ENCODE results near the gene ATP9B. TPM values are rescaled to one million over a fixed set of nuclear protein-coding genes. Genes with fewer than 3 reads are reported as not detected.

The ATP9B gene
- total and polyA plus RNA-seq, 7 donors = 6.5 to 66.5 (median 28.1) TPM

- intact Hi-C loops (cut with DNase I) = no loop called here
- Histone ChIP-seq H3K27ac (peak overlapping the region in 1 of 4 donors; percentile 2), H3K36me3 (peaks cover 0 to 11% (median 0%) of the 10 kb centered on the region in 4 donors), H3K4me1 (peaks cover 0 to 45% (median 39%) of the 10 kb centered on the region in 4 donors), H3K9me3 (no peaks in the 10 kb centered on the region), H3K27me3 (no peaks in the 10 kb centered on the region), H3K4me3 (no peak overlapping the region)
- DNase-seq = no peak
- no peak for TF ChIP-seq POLR2AphosphoS5 (IDR thresholded peaks at IDR 0.05)
- no peak for TF ChIP-seq CTCF (IDR thresholded peaks at IDR 0.05)
- WGBS, 2 donors = 88 to 89% methylated on average over 12 of the region's 12 CpGs
Measured at GRCh38 chr18:79422783-79423165, 353.6 kb downstream of the ATP9B start.

GRCh38 chr18:79423211-79424007 is 354.2 kb downstream of the ATP9B start:
- Histone ChIP-seq H3K4me1 (peaks cover 0 to 39% (median 35%) of the 10 kb centered on the region in 4 donors), H3K4me3 (no peak overlapping the region)
- TF ChIP-seq CTCF (IDR thresholded peaks at IDR 0.05) = no peak
- TF ChIP-seq POLR2A (IDR thresholded peaks at IDR 0.05) = no peak
- no peak for TF ChIP-seq POLR2AphosphoS5 (IDR thresholded peaks at IDR 0.05)
- TF ChIP-seq EP300 (IDR thresholded peaks at IDR 0.05) = no peak

GRCh38 chr18:79424008-79424565 is 354.9 kb downstream of the ATP9B start:
- WGBS, 2 donors = 88% methylated on average over 30 of the region's 30 CpGs
- Histone ChIP-seq H3K9me3 (no peaks in the 10 kb centered on the region), H3K27ac (peak overlapping the region; percentile 19 to 51 (median 32)), H3K4me3 (no peak overlapping the region), H3K4me1 (peaks cover 0 to 34% (median 31%) of the 10 kb centered on the region in 4 donors), H3K27me3 (no peaks in the 10 kb centered on the region), H3K36me3 (peaks cover 0 to 11% (median 0%) of the 10 kb centered on the region in 4 donors)
- peak; percentile 88 for DNase-seq
- intact Hi-C loops (cut with DNase I) = no loop called here
- TF ChIP-seq POLR2AphosphoS5 (IDR thresholded peaks at IDR 0.05) = peak in 2 of 4 donors; percentile 21 to 36
- TF ChIP-seq CTCF (IDR thresholded peaks at IDR 0.05) = no peak

More at GRCh38 chr18:79423211-79424007, 354.2 kb downstream of the ATP9B start:
- H3K36me3 ChIP-seq = peaks cover 0 to 11% (median 0%) of the 10 kb centered on the region in 4 donors
- peak overlapping the region; percentile 19 to 51 (median 30) for H3K27ac ChIP-seq
- no peaks in the 10 kb centered on the region for H3K9me3 ChIP-seq
- H3K27me3 ChIP-seq = no peaks in the 10 kb centered on the region
- intact Hi-C loops (cut with DNase I) = no loop called here
- WGBS, 2 donors = 88 to 92% methylated on average over 26 of the region's 26 CpGs
- no peak for DNase-seq

GRCh38 chr18:79424880-79425568 is 355.8 kb downstream of the ATP9B start:
- Histone ChIP-seq H3K9me3 (no peaks in the 10 kb centered on the region), H3K27ac (no peak overlapping the region), H3K4me3 (no peak overlapping the region), H3K4me1 (peaks cover 0 to 34% (median 31%) of the 10 kb centered on the region in 4 donors), H3K27me3 (no peaks in the 10 kb centered on the region), H3K36me3 (peaks cover 0 to 11% (median 0%) of the 10 kb centered on the region in 4 donors)
- intact Hi-C loops (cut with DNase I) = no loop called here
- TF ChIP-seq POLR2AphosphoS5 (IDR thresholded peaks at IDR 0.05) (no peak), CTCF (IDR thresholded peaks at IDR 0.05) (no peak), POLR2A (IDR thresholded peaks at IDR 0.05) (no peak), EP300 (IDR thresholded peaks at IDR 0.05) (no peak)
- DNase-seq = no peak
- WGBS, 2 donors = 64 to 81% methylated on average over 19 of the region's 19 CpGs

Measured in sigmoid colon (tissue), 7 donors.